Ishikawa (cell line): ENCODE results near the gene CRACR2B.

ENCODE experiments used
- CEBPB ChIP-seq: IDR thresholded peaks from 2 replicates; pipeline ENCODE4 v1.6.1; 2012
- CREB1 ChIP-seq: IDR thresholded peaks from 2 replicates; pipeline ENCODE4 v1.6.1; 2012; ENCODE audit warnings: low read depth
- EGR1 ChIP-seq: IDR thresholded peaks from 2 replicates; pipeline ENCODE4 v1.6.1; 2012
- EP300 ChIP-seq: IDR thresholded peaks from 2 replicates; pipeline ENCODE4 v1.6.1; 2012; ENCODE audit warnings: borderline replicate concordance
- FOXM1 ChIP-seq: IDR thresholded peaks from 2 replicates; pipeline ENCODE4 v1.6.1; 2012; ENCODE audit warnings: low read depth, borderline replicate concordance
- NFIC ChIP-seq: IDR thresholded peaks from 2 replicates; pipeline ENCODE4 v1.6.1; 2012
- RAD21 ChIP-seq: IDR thresholded peaks from 2 replicates; pipeline ENCODE4 v1.6.1; 2012; ENCODE audit warnings: low read depth
- TAF1 ChIP-seq: IDR thresholded peaks from 2 replicates; pipeline ENCODE4 v1.6.1; 2012; ENCODE audit warnings: low read depth, mild to moderate bottlenecking
- TCF12 ChIP-seq: IDR thresholded peaks from 2 replicates; pipeline ENCODE4 v1.6.1; 2012; ENCODE audit warnings: low read depth
- TEAD4 ChIP-seq: IDR thresholded peaks from 2 replicates; pipeline ENCODE4 v1.6.1; 2012
- YY1 ChIP-seq: IDR thresholded peaks from 2 replicates; pipeline ENCODE4 v1.6.1; 2012; ENCODE audit warnings: low read depth
- ZBTB7A ChIP-seq: IDR thresholded peaks from 2 replicates; pipeline ENCODE4 v1.6.1; 2012; ENCODE audit warnings: low read depth
- TF ChIP-seq, protein P1 (sequence below): IDR thresholded peaks from 2 replicates; pipeline ENCODE4 v1.6.1; 2012
- TF ChIP-seq, protein P2 (sequence below): IDR thresholded peaks from 2 replicates; pipeline ENCODE4 v1.6.1; 2012
- TF ChIP-seq, protein P3 (sequence below): IDR thresholded peaks from 2 replicates; pipeline ENCODE4 v1.6.1; 2012; ENCODE audit warnings: low read depth, mild to moderate bottlenecking

Gene CRACR2B

GRCh38 chr11:826227-826621 lies 1.5 kb upstream of the CRACR2B start:
- TF ChIP-seq RAD21 = no peak
- TF ChIP-seq, protein P1, sequence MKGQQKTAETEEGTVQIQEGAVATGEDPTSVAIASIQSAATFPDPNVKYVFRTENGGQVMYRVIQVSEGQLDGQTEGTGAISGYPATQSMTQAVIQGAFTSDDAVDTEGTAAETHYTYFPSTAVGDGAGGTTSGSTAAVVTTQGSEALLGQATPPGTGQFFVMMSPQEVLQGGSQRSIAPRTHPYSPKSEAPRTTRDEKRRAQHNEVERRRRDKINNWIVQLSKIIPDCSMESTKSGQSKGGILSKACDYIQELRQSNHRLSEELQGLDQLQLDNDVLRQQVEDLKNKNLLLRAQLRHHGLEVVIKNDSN = no peak
- no peak for TF ChIP-seq YY1
- TF ChIP-seq CREB1 = no peak
- no peak for TF ChIP-seq EP300
- TF ChIP-seq NFIC = no peak
- no peak for TF ChIP-seq ZBTB7A
- TF ChIP-seq, protein P2, sequence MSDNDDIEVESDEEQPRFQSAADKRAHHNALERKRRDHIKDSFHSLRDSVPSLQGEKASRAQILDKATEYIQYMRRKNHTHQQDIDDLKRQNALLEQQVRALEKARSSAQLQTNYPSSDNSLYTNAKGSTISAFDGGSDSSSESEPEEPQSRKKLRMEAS = no peak
- TF ChIP-seq TAF1 = no peak
- no peak for TF ChIP-seq EGR1
- TF ChIP-seq CEBPB = no peak
- no peak for TF ChIP-seq FOXM1
- TF ChIP-seq, protein P3, sequence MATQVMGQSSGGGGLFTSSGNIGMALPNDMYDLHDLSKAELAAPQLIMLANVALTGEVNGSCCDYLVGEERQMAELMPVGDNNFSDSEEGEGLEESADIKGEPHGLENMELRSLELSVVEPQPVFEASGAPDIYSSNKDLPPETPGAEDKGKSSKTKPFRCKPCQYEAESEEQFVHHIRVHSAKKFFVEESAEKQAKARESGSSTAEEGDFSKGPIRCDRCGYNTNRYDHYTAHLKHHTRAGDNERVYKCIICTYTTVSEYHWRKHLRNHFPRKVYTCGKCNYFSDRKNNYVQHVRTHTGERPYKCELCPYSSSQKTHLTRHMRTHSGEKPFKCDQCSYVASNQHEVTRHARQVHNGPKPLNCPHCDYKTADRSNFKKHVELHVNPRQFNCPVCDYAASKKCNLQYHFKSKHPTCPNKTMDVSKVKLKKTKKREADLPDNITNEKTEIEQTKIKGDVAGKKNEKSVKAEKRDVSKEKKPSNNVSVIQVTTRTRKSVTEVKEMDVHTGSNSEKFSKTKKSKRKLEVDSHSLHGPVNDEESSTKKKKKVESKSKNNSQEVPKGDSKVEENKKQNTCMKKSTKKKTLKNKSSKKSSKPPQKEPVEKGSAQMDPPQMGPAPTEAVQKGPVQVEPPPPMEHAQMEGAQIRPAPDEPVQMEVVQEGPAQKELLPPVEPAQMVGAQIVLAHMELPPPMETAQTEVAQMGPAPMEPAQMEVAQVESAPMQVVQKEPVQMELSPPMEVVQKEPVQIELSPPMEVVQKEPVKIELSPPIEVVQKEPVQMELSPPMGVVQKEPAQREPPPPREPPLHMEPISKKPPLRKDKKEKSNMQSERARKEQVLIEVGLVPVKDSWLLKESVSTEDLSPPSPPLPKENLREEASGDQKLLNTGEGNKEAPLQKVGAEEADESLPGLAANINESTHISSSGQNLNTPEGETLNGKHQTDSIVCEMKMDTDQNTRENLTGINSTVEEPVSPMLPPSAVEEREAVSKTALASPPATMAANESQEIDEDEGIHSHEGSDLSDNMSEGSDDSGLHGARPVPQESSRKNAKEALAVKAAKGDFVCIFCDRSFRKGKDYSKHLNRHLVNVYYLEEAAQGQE = no peak
- no peak for TF ChIP-seq TCF12
- no peak for TF ChIP-seq TEAD4

DNA sequence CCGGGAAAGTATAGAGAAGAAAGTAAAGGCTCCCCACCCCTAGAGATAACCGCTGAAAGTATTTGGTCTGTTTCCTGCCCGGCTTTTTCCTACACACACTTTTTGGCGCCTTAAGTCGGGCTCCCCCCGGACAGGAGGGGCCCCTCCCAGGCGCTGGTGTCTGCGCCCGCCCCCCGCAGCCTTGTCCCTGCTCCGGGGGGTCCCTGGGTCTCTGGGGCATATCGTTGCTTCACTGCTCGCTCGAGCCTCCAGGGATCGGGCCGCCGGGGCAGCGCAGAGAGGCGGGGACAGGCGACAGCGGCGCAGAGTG lies 928 bp upstream of the CRACR2B start:
- TF ChIP-seq EP300 = no peak
- TF ChIP-seq YY1 = no peak
- TF ChIP-seq TEAD4 = no peak

GRCh38 chr11:827146-827896 lies 398 bp upstream of the CRACR2B start:
- TF ChIP-seq YY1 (peak; percentile 43; the same call in 1 of the 2 replicates), ZBTB7A (peak; percentile 96), FOXM1 (no peak), CEBPB (no peak), CREB1 (no peak), NFIC (no peak), TAF1 (peak; percentile 30; the same call in 1 of the 2 replicates), TCF12 (0 out of 2 replicates have a peak, but pooled peaks have one; percentile 13), TEAD4 (no peak), RAD21 (no peak), EP300 (no peak), EGR1 (no peak)
- TF ChIP-seq, protein P3 = no peak
- TF ChIP-seq, protein P2 = peak; percentile 77
- TF ChIP-seq, protein P1 = no peak

DNA sequence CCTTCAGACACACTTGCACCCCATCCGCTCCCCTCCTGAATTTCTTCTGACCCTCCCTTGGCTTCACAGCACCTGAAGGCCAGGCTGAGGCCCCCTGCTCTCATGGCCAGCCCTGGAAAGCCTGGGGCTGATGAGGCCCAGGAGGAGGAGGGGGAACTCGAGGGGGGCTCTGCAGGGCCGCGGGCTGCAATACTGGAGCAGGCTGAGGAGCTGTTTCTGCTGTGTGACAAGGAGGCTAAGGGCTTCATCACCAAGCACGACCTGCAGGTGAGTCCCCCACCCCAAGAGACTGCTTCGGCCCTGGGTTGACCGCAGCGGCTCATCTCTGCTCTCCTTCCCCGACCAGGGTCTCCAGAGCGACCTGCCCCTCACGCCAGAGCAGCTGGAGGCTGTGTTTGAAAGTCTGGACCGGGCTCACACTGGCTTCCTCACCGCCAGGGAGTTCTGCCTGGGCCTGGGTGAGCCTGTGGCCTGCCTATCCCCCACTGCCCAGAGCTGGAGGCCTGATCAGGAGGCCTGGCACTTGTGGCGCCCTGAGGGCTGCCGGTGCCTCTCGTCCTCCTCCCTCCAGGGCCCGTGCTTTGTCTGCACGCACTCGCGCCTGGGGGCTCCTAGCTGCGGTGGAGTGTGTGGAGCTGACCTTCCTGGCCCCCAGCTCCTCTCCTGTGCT lies 922 bp downstream of the CRACR2B start:
- no peak for TF ChIP-seq NFIC
- no peak for TF ChIP-seq TAF1
- TF ChIP-seq FOXM1 = no peak
- no peak for TF ChIP-seq RAD21
- TF ChIP-seq ZBTB7A = no peak
- TF ChIP-seq, protein P2 = no peak
- TF ChIP-seq EP300 = no peak

GRCh38 chr11:829176-829846 lies 1.6 kb downstream of the CRACR2B start:
- TF ChIP-seq, protein P1 = no peak
- no peak for TF ChIP-seq FOXM1
- TF ChIP-seq CREB1 = no peak
- TF ChIP-seq, protein P3 = no peak
- TF ChIP-seq YY1 = no peak
- no peak for TF ChIP-seq TAF1
- no peak for TF ChIP-seq RAD21
- TF ChIP-seq NFIC = no peak
- no peak for TF ChIP-seq TEAD4
- no peak for TF ChIP-seq CEBPB
- TF ChIP-seq EP300 = no peak
- TF ChIP-seq, protein P2 = no peak
- TF ChIP-seq ZBTB7A = no peak
- no peak for TF ChIP-seq TCF12
